Fibroblast of skin of left quadriceps (primary cell): ENCODE results near the gene SULF2.

Source experiments
- DNase-seq, 2 experiments: peaks; one replicate each; pipeline ENCODE4 v3.0.0-alpha.2; 2013; ENCODE audit warnings: low read depth in 2 of 2

SULF2 gene

DNA sequence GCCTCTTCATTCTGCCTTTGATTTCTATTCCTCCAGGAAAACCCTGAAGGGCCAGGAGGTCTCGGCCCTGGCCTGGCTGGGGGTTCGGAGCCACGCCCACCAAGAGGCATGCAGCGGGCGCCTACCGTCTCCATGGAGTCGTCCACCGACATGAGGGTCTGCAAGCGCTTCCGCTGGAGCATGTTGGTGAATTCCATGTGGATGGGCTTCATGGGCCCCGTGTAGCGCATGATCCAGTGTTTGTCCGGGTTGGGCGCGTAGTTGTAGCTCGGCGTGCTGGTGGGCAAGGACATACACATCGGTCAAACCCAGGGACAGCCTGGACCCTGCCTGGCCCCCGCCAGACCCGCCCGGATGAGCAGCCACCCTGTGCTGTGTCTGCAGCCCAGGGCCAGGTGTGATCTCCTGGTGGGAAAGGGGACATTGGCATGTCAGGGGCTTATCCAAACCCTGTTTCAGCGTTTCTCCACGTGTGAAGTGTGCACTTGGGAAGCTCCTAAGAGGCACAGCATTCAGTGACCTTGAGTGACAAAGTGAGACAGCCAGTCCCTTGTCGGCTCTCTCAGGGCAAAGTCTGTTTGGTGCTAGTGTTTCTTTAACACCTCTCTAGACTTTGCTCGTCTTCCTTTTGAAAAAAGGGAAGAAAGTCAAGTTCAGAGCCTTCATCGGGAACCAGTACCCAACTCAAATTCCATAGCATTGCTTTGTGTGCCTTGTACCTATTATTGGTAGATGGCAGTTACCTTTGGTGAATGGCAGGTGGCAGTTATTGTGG lies 100.8 kb downstream of the SULF2 start:
- DNase-seq = no peak

DNA sequence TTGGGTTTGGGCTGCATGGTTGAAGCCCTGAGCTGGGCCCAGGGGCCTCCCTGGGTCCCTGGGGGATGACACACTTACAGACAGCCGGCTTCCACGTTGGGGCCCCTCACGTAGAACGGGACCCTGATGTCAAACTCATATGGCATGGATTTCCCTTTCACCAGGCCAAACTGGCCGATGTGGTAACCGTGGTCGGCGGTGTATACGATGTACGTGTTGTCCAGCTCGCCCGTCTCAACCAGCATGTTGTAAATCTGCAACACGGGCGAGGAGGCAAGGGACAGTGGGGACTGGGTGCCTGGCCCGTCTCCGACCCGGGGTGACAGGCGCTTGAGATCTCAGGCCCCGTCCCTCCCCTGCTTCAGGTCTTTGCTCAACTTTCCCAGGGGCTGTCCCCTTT lies 102.4 kb downstream of the SULF2 start:
- DNase-seq = no peak

DNA sequence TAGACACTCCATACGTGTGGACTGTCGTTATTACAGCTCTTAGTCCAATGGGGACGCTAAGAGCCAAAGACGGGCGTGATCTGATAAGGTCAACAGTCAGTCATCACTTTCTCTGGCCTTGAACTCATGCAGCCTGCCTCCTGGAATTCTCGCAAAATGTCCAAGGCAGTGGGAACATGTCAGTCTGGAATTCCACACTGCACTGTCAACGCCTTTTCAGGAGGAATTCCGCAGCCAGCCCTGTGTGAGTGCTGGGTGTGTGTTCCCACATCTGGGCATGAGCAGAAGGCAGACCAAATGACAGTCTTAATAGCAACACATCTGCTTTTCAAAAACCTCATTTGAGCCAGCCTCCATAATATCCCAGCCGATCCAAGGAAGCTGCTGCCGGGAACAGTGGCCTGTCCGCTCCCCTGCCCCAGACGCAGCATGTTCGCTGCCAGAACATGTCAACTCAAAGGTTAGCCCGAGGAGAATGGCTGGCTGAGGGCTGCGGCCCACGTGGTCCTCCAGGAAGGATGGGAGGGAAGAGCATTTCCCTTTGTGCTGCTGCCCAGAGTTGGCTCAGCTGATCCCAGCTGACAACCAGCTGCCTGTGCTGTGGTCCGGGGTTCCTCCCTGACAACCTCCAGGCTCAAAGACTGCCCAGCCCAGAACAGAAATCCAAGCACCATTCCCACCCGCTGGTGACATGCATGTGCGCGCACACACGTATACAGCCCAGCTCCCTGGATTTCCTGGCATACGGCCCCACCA lies 103.1 kb downstream of the SULF2 start:
- DNase-seq = no peak

DNA sequence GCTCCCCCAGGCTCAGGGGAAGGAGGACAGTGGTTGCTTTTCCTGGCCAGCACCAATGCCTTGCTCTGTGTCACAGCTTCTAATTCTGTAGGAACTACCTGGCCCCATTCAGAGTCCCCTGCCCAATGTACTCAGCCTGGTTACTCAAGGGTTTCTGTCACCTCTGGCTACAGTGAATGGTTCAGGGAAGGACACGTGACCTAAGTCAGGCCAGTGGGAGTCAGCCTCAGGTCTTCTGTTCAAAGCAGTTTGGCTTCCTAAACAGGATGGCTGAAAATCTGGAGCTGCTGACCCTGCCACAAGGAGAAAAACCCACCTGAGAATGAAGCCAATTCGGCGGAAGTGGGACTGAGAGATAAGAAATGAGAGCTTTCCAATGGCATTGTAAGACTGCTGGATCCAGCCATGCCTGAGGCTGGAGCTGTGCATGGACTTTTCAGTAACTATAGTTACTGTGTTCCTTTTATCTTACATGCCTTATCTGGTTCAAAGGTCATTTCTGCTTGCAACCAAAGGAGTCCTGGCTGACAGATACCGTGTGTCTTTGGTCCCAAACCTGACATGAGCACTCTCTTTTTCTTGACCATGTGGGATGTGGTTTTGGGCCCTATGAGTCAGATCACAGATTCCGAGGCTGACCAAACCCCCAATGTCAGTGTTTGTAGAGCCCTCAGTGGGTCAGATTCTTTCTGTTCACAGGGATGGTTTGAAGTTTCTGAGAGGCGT lies 104.3 kb downstream of the SULF2 start:
- DNase-seq = no peak

DNA sequence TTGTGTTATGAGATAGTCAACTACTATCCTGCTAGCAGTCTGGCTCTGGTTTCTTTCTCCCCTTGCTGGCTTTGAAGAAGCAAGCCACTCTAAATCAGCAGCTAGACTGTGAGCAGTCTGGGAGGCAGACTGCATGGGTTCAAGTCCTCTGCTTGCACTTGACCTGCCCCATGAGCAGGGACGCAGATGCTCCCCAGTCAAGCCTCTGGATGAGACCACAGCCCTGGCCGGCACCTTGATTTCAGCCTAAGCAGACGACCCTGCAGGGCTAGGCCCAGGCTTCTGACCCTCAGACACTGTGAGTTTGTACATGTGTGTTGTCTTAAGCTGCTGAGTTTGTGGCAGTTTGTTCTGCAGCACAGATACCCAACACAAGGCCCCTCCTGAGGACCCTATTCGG lies 105.8 kb downstream of the SULF2 start:
- DNase-seq = no peak

DNA sequence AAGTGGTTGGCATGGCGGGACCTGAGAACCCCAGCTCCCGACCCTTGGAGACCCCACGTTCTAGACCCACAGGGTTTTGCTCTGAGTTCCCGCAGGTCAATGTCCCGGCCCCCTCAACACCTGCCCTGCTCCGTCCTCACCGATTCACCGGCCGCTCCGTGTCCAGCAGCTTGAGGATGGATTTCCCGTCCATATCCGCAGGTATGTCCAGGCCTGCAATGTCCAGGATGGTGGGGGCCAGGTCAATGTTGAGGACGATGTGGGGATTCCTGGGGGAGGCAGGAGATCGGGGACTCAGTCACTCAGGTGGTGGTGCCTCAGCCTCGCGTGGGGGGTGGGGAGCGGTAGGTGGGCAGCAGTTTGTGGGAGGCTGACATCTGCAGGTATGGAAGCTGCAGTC lies 106.7 kb downstream of the SULF2 start:
- DNase-seq = no peak

DNA sequence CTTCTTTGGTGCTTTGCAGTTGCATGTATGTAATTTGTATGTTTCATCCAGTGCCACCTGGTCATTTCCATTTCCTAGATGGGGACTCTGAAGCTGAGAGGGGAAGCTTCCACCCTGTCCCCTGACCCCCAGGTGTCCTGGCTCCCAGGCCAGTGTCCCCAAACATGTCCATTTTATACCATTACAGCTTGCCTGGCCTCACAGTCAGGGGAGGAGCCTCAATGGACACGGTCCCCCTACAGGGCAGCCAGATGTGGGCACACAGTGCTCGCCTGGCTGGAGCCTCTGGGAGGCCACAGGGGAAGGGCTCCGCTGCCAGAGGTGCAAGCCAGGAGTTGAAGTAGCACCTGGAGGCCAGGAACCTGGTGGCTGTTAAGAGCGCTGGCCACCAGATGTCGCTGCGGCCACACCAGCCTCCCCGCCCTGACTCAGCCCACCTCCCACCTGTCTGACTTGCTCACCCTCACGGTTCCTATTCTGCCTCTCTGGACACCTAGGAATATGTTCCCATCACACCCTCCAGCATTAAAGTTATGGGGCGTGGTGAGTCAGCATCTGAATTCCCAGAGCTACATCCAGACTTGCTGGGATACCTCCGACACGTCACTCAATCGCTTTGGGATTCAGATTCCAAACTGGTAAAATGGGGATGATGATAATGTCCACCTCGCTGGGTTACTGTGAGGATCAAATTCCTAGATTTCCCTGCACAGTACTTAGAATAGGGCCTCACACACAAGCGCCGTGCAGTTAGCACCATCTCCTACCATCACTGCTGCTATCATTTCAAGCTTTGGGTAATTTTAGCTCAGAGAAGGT lies 107.4 kb downstream of the SULF2 start:
- DNase-seq = no peak

DNA sequence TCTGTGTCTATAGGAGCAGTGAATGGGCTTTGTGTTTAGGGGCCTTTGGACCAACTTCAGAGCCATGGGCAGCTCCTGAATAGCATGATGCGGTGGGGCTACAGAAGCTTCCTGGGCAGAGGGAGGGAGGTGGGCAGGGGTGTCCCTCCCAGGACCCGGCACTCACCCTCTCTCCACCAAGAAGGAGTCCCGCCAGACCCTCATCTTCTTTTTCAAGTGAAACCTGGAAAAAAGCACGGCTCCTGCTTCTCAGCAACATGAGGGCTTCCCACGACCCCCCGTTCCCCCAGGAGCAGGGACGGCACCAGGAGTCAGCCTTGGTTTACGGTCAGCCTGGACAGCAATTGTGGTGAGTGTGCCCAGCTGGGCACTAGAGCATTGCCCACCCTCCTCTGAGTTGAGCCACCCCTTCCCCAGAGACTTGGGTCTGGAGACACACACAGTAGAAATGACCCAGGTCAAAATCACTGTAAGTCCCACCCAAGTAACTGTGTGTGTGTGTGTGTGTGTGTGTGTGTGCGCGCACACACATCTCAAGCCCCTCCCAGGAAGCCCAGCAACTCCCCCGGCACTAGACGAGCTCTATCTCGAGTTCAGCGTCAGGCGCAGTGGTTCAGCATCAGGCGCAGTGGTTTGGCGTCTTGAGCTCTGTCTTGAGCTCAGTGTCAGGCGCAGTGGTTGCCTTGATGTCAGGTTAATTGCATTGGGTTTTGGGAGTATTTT lies 108.2 kb downstream of the SULF2 start:
- DNase-seq = no peak

DNA sequence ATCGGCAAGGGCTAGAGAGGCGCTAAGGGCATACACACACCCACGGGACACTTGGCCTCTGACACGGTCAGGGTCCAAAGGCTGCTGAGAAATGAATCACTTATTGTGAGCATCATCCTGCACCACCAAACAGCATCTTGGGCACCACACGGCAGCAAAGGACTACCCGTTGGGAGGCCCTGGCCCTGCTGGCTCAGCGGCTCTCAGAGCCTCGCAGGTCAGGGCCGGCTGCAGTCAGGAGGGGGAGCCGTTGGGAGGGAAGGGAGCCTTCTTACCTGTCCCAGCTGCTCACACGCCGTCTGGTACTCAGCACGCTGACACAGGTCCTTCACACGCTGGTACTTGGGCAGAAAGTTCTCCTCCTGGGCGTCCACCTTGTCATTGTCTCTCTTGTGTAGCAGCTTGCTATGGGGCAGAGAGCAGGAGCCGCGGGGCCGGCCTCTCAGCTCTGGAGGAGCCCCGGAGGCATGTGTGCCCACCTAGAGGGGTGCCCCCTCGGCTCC lies 109.0 kb downstream of the SULF2 start:
- no peak for DNase-seq

DNA sequence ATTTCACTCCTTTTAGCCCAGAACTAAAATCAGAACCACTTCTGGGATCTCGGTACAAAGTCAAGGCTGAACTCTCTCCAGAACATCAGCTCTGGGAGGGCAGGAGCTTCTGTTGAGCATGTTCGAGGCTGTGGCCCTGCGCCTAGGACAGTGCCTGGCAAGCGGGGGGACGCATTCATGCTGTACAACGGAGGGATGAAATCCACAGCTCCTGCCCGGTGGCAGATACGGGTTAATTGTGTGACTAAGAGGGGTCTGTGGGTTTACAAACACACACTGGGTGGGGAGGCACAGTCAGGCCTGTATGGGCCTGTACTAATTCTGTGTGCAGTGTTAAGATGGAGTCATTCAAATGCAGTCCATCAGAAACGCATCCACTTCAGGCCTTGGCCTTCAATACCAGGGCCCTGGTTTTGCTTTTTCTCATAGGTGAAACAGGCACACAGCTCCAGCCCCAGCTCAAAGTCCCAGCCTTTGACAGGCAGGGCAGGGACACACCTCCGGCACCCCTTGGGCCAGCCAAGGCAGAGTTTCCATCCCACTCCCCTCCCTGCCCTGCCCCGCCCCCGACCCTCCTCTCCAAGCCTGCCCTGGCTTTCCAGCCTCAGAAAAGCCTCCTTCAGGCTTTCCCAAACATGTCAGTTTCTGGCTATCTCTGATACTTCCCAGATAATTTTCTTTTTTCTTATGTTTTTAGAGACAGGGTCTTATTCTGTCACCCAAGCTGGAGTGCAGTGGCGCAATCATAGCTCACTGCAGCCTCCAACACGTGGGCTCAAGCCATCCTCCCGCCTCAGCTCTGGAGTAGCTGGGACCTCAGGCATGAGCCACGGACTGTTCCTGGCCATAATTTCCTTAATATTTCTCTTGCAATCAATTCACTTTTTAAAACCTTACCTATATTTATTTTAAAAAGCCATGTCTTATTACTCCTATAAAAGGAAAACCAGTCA lies 109.8 kb downstream of the SULF2 start:
- DNase-seq = no peak

DNA sequence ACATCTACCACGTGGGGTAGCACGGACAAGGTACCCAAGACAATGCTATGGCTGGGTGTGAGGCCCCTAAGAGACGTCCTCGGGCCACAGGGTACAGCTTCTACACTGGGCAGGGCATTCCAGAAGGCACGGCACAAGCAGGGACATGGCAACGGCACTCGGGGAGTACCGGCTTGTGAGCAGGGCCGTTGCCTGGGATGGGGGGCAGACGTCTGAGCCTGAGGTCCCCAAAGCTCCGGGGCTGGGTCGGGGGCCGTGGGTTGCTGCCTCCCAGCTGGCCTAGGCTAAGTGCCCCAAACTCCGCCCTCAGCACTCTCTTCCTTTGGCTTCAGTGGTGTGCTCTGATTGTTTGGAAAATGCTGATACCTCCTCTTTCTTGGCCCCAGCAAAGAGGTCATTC lies 110.6 kb downstream of the SULF2 start:
- no peak for DNase-seq

DNA sequence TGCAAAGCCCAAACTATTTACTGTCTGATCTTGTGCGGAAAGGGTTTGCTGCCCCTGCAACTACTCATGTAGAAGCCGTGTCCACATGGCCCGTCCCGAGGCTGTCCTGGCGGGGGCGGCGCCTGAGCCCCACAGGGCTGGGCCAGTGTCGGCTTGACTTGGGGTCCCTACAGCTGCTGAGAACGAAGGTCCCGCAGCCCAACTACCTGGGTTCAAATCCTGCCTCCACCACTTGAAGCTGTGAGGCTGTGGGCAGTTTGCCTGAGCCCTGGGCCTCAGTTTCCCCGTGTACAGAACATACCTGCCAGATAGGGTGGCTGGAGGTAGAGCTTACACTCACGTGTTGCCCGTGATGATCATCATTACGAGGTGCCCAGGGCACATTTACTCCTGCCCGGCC lies 111.1 kb downstream of the SULF2 start:
- no peak for DNase-seq

DNA sequence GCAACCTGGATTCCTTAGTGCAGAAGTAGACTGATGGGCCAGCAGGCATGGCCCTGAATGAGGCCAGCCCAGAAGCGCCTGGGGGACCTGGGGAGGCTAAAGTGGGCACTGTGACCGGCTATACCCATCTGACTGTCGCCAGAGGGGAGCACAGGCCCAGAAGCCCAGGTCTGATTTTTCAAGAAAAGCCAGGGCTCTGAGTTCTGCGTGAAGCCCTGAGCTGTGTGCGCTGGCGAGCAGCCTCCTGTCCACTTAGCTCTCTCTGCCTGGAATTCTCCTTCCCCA lies 111.7 kb downstream of the SULF2 start:
- no peak for DNase-seq

DNA sequence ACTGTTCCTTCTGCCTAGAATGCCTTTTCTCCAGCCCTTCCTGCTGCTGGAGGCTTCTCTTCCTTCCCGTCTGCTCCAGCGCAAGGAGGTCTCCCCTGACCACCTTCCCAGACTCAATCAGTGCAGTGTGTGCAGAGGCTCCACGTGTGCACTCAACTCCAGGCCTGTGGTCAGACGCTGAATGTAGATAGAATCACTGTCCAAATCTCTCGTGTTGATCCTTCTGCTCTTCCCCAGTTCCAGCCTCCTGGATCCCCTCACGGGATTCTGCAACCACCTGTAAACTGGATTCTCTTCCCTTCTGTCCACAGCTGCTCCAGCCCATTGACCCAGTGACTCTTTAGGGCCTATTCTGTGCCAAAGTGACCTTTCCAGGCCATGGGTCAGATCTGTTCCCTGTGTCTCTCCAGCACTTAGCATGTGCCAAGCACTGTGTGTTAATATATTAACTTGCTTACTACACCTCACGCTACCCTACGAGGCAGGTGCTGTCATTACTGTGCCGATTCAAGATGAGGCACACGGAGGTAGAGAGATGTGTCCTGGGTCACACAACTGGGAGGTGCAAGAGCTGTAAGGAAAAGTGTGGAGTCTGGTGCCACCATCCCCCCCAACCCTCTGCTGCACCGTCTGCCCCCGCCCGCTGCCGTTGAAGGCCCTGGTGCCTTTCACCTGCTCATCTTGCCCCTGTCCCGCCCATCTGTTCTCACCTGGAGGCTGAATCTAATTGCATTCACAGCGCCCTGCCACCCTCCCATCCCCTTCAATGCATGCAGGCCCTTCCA lies 112.2 kb downstream of the SULF2 start:
- DNase-seq = no peak

DNA sequence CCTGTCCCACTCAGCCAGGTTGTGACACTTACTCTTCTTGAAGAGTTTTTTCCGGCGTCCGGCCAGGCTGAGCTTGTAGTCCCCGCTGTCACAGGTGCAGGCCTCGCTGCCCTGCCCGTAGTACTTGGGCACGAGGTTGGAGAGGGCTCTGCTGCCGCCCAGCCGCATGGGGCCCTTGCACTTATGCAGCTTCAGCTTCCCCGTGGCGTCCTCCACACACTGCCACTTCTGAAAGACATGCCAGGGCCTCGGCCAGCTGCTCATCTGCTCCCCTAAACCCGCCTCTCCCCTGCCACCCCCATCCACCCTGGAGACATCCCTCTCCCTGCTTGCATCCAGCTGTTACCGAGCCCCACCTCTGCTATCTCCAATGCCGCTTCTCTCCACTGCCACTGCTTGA lies 113.1 kb downstream of the SULF2 start:
- DNase-seq = no peak

DNA sequence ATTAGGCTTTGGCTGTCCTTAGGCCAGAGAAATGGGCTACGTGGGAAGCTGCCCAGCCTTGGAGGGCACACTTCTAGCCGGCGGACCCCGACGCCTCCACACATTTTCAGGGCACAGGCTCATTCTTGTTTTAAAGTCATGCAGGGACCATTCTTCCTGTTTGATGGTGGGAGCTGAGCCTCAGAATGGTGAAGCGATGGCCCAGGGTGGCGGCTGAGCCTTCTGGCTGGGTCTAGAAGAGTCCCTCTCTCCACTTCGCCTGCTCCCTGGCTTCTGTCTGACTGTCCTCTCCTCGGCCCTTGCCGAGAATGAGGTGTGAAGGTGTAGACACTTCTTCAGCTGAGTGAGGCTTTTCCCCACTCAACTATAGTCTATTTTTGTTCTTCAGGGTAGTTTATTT lies 114.4 kb downstream of the SULF2 start:
- DNase-seq = no peak

DNA sequence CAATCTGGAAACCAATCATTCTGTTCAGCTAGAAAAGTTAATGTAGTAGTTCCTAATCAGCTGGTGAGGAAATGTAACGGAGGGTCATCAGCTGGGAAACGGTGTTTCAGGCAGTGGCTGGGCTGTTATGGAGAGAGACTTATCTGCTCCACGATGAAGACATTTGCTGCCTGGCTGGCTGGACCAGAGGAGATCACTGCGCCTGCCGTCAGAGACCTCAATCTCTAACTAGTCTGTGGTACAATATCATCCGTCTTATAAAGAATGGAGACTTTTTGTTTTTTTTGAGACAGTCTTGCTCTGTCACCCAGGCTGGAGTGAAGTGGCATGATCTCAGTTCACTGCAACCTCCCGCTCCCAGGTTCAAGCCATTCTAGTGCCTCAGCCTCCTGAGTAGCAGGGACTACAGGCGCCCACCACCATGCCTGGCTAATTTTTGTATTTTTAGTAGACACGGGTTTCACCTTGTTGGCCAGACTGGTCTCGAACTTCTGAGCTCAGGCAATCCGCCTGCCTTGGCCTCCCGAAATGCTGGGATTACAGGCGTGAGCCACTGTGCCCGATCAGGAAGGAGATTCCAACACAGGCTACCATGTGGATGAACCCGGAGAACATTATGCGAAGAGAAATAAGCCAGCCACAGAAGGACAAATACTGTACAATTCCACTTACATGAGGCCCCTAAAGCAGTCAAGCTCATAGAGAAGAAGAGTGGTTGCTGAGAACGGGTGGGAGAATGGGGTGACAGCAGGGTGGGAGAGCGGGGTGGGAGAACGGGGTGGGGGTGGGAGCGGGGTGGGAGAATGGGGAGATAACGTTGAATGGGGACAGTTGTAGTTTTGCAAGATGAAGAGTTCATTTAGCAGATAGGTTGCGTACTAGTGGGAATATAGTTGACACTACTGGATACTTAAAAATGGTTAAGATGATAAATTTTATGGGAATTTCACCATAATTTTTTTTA lies 115.1 kb downstream of the SULF2 start:
- no peak for DNase-seq

DNA sequence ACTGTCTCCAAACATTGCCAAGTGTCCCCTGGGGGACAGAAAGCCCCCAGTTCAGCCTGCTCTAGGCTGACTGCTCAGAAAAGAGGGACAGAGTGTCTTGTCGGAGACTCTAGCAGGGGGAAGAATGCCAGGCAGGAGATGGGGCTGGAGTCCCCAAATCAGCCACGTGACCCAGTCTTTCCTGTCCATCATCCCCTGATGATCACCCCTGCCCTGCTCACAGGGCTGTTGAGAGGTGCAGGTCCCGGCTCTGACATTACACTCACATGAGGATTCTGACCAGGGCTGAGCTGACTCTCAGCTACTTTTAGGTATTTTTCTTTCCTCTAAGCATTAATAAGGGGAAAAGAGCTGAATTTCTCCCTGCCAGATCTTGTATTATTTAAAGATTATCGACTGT lies 115.8 kb downstream of the SULF2 start:
- no peak for DNase-seq
